Activated CD8-positive, alpha-beta memory T cell treated with anti-CD3 and anti-CD28 coated beads for 4 hours (primary cell): ENCODE data around the gene CYP39A1.
A peak's percentile ranks its signal among the peaks of the same experiment; 100 is the strongest.

Experiments
- DNase-seq, 2 donors: peaks; one replicate each; pipeline ENCODE4 v3.0.0-alpha.2; 2020; ENCODE audit warnings: low read depth in 2 of 2

The CYP39A1 gene, protein sequence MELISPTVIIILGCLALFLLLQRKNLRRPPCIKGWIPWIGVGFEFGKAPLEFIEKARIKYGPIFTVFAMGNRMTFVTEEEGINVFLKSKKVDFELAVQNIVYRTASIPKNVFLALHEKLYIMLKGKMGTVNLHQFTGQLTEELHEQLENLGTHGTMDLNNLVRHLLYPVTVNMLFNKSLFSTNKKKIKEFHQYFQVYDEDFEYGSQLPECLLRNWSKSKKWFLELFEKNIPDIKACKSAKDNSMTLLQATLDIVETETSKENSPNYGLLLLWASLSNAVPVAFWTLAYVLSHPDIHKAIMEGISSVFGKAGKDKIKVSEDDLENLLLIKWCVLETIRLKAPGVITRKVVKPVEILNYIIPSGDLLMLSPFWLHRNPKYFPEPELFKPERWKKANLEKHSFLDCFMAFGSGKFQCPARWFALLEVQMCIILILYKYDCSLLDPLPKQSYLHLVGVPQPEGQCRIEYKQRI

DNA sequence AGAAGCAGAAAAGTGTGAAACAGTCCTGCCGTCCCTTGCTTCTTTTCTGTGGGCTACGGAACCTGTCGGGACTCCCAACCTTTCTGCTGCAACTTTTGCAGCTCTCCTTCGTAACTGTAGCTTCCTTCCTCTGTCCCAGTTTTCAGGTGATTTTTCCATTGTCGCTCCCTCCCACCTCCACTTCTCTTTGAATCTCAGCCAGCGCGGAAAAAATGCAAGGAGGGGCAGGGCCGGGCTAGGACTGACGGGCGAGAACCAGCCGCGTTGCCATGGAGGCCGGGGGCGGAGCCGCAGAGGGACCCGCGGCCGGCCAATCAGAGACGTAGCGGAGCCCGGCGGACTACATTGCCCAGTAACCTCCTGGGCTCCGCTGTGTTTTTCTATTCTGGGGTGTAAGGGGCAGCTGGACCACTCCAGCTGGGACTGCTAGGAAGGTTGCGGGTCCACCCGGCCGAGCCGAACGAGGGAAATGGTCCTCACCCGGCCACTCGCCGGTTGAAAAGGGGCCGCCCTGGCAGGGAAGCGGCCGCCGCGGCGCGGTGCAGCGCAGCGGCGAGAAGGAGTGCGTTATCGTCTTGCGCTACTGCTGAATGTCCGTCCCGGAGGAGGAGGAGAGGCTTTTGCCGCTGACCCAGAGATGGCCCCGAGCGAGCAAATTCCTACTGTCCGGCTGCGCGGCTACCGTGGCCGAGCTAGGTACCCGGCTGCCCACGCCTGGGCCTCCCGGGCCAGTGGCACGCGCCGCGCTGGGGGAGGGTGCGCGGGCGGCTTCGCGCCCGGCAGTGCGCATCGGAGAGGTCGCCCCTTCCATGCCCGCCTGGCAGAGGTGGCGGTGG lies at the start of gene CYP39A1, which contains the start of gene SLC25A27:
CYP39A1 (minus strand) TSS at position 216 of the 836 bp plus-strand sequence. CDS start 236 bp downstream, outside the sequence.
SLC25A27 (plus strand) TSS at position 373 of the 836 bp plus-strand sequence; CDS start at position 591, 218 bp downstream.
- peak; percentile 56 to 63 for DNase-seq

GRCh38 chr6:46699970-46700369 lies 47.4 kb upstream of the CYP39A1 start:
- DNase-seq, result no peak

DNA sequence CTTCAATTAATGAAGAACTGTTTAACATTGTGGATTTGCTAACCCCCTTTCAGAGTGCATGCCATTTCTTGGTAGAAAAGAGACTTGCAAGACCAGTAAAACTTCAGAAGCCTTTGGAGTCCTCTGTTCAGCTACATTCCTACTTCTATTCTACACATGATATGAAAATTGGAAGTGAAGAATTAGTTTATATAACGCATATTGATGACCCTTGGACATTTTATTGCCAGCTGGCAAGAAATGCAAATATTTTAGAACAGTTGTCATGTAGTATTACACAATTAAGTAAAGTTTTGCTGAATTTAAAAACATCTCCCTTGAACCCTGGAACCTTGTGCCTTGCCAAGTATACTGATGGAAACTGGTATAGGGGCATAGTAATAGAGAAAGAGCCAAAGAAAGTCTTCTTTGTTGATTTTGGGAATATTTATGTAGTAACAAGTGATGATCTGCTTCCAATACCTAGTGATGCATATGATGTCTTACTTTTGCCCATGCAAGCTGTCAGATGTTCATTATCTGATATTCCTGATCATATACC lies 38.4 kb upstream of the CYP39A1 start:
- DNase-seq, result no peak

DNA sequence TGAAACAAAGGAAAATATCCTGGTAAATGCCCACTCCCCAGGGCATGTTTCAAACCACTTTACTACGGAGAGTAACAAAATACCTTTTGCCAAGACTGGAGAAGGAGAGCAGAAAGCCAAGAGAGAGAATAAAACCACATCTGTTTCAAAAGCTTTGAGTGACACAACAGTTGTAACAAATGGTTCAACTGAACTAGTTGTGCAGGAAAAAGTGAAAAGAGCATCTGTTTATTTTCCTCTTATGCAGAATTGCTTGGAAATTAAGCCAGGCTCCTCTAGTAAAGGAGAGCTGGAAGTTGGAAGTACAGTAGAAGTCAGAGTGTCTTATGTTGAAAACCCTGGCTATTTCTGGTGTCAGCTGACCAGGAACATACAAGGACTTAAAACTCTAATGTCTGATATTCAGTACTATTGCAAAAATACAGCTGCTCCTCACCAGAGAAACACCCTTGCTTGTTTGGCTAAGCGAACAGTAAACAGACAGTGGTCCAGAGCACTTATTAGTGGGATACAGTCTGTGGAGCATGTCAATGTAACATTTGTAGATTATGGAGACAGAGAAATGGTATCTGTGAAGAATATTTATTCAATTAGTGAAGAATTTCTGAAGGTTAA lies 37.6 kb upstream of the CYP39A1 start:
- no peak for DNase-seq

DNA sequence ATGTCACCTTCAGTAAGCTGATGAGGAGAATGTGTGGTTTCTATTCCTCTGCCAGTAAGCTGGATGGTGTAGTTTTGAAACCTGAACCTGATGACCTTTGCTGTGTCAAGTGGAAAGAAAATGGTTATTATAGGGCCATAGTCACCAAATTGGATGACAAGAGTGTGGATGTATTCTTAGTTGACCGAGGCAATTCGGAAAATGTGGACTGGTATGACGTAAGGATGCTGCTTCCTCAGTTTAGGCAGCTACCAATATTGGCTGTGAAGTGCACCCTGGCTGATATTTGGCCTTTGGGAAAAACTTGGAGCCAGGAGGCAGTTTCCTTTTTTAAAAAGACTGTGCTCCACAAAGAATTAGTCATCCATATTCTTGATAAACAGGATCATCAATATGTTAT lies 37.0 kb upstream of the CYP39A1 start:
- no peak for DNase-seq

DNA sequence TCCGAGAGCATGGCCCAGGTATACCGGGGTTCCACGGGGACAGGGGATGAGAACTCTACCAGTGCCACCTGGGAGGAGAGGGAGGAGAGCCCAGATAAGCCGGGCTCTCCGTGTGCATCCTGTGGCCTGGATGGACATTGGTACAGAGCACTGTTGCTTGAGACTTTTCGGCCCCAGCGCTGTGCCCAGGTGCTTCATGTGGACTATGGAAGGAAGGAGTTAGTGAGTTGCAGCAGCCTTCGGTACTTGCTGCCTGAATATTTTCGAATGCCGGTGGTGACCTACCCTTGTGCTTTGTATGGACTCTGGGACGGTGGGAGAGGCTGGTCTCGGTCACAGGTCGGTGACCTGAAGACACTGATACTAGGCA lies 36.3 kb upstream of the CYP39A1 start:
- DNase-seq, result no peak

GRCh38 chr6:46688117-46688965 lies 35.7 kb upstream of the CYP39A1 start:
- no peak for DNase-seq

- DNase-seq, result no peak
Observed at GRCh38 chr6:46687619-46688097, 35.0 kb upstream of the CYP39A1 start, which contains the start of gene TDRD6. Gene TDRD6, plus strand, starts transcription at chr6:46687885. Its CDS starts 244 bp downstream, at chr6:46688129.

DNA sequence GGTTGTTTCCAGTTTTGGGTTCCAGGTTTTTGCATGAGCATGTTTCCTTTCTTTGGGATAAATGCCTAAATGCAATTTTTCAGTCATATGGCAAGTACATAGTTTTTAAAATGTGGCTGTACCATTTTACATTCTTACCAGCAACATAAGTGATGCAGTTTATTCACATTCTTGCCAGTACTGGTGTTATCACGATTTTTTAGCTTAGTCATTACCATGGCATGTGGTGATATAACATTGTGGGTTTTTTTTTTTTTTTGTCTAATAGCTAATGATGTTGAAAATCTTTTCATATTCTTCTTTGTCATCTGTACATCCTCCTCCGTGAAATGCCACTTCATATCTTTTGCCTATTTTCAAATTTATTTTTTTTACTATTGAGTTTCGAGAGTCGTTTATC lies 32.2 kb upstream of the CYP39A1 start:
- DNase-seq, result no peak

- DNase-seq, result no peak
Observed at GRCh38 chr6:46677314-46677654, 24.7 kb upstream of the CYP39A1 start.

DNA sequence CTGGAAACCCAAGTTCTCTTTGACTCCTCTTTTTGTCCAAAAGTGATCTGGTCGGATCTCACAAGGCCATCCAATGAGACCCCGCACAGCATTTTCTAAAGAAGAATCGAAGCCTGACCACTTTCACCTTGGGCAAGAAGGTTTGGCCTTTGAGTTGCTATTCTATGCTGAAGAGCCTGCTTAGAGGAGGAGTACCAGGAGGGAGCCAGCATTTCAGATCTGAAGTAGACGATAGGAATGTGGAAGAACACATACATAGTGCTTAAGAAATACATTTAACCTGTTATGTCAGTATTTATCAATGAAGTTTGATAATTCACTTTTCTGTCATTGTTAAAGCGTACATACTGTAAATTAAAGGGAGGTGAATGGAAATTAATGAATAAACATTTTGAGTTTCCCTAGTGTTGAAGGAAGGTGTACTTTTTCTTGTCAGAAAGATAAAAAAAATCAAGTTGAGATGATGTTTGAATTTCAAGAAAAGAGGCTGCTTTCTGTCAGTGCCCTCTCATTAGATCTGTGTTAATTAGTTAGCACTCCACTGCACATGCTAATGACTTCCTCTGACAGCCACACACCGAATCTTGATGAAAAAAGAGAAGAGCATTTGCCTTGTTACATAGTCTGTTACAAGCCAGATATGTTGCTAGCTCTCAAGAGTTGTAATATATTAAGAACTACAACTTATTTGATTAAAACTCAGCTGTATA lies 24.1 kb upstream of the CYP39A1 start:
- DNase-seq, result no peak

GRCh38 chr6:46674410-46674809 lies 21.8 kb upstream of the CYP39A1 start:
- no peak for DNase-seq

- no peak for DNase-seq
Observed at GRCh38 chr6:46667377-46667776, 14.8 kb upstream of the CYP39A1 start.

DNA sequence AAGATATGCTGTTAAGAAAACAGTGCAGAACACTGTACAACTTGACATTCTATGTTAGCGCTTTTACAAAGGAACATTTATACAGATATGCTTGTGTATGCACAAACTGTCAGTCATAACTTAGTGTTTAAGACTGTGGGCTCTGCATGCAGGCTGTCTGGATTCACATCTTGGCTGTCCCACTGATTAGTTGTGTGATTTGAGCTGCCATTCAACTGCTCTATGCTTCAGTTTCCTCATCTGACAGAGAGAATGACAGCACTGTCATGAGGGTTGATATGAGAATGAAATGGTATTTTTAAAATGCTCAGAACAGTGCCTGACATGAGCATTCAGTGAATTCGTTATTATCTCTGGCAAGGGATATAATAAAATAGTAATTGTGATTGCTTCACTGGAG lies 8.9 kb upstream of the CYP39A1 start:
- DNase-seq, result no peak

- DNase-seq, result no peak
Observed at GRCh38 chr6:46657642-46658041, 5.0 kb upstream of the CYP39A1 start.

DNA sequence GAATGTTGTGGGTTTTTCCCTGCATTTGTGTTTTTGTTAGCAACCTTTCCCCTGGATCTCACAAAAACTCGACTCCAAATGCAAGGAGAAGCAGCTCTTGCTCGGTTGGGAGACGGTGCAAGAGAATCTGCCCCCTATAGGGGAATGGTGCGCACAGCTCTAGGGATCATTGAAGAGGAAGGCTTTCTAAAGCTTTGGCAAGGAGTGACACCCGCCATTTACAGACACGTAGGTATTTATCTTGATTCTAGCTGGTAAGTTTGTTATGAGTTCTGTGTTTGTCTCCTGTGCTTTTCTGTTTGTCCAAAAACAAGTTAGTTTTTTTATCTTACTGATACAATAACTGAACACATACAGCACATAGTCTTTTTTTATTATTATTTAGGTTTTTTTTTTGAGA lies 3.2 kb upstream of the CYP39A1 start:
- no peak for DNase-seq

- DNase-seq, result no peak
Observed at GRCh38 chr6:46653439-46654195, 999 bp upstream of the CYP39A1 start.

GRCh38 chr6:46652232-46652602 lies 401 bp downstream of the CYP39A1 start:
- DNase-seq, result no peak

GRCh38 chr6:46651816-46652215 lies 802 bp downstream of the CYP39A1 start:
- no peak for DNase-seq

DNA sequence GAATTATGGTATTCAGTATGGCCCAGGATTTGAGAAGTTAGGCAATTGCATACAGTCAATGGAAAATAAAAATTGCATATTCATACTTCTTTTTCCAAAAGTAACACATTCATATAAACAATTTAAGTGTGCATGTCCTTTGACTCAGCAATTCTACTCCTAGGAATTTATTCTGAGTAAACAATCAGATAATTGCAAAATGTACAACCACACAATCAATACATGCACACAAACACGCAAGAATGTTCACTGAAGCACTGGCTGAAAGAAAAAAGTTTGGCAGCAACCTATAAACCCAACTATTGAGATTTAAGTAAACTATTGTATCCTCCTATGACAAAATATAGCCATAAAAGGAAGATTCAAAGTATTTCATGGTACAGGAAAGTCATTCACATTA lies 1.6 kb downstream of the CYP39A1 start:
- no peak for DNase-seq
